ENCODE results near the gene RAB26.
A peak's percentile ranks its signal among the peaks of the same experiment; 100 is the strongest.

RAB26 gene

GRCh38 chr16:2145843-2146242 lies 2.6 kb upstream of the RAB26 start:
- DNase-seq: no peak

GRCh38 chr16:2147378-2147777 lies 1.0 kb upstream of the RAB26 start:
- no peak for DNase-seq

DNA sequence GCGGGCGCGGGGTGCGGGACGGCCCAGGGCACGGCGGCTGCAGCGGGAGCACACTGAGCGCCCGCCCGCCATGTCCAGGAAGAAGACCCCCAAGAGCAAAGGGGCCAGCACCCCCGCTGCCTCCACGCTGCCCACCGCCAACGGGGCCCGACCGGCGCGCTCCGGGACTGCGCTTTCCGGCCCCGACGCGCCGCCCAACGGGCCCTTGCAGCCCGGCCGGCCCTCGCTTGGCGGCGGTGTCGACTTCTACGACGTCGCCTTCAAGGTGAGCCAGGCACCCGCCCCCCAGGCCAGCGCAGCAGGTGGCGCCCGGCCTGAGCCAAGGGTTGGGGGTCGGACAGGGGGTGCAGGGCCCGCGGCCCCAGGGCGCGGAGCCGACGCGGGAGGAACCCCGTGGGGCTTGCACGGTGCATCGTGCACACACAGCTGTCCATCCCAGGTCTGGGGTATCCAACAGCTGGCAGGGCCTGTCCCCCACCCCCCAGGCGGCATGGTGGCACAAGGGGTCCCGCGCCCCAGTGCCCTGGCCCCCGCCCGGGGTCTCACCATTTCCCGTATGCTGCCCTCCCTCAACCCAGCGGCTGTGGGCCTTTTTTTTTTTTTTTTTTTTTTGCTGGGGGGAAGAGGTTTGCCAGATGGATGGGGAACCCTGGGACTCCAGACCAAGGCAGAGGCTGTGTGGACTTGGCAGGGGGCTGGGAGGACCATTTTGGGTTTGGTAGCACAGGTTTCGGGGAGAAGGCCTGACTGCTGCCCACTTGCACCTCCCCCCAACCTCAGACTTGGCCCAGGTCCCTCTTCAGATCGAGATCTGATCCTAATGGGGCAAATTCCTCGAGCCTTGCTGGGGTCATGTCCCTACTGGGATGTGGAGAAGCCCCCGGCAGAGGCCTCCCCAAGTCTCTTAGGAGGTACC lies 547 bp downstream of the RAB26 start:
- DNase-seq: no peak

DNA sequence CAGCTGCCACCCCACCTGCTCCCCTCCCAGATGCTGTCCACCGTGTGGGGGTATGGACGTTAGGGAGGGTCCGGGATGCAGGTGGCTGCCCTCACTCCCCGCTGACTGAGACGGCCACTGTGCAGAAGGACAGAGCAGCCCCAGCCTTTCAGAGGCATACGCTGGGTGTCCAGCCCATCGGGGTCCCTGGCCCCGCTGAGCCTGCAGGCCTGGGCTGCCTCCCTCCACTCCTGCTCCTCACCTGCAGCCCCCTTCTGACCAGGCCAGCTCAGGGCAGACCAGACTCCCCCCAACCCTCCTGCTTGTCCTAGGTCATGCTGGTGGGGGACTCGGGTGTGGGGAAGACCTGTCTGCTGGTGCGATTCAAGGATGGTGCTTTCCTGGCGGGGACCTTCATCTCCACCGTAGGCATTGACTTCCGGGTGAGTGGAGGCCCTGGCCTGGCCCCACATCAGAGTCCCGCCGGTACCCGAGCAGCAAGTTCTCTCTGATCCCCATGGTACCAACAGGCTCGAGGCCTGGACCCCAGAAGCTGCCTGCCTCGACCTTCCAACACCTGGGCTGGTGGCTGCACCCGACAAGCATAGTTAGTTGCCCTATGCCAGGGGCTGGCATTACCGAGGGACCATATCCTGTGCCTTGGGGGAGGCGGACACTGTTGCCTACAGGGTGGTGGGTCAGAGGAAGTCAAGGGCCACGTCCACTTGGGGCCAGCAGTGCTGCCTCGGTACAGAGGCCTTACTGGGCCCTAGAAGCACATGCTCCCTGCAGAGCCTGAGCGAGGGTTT lies 1.4 kb downstream of the RAB26 start:
- no peak for DNase-seq

GRCh38 chr16:2150418-2151187 lies 2.2 kb downstream of the RAB26 start:
- DNase-seq: peak; percentile 24

DNA sequence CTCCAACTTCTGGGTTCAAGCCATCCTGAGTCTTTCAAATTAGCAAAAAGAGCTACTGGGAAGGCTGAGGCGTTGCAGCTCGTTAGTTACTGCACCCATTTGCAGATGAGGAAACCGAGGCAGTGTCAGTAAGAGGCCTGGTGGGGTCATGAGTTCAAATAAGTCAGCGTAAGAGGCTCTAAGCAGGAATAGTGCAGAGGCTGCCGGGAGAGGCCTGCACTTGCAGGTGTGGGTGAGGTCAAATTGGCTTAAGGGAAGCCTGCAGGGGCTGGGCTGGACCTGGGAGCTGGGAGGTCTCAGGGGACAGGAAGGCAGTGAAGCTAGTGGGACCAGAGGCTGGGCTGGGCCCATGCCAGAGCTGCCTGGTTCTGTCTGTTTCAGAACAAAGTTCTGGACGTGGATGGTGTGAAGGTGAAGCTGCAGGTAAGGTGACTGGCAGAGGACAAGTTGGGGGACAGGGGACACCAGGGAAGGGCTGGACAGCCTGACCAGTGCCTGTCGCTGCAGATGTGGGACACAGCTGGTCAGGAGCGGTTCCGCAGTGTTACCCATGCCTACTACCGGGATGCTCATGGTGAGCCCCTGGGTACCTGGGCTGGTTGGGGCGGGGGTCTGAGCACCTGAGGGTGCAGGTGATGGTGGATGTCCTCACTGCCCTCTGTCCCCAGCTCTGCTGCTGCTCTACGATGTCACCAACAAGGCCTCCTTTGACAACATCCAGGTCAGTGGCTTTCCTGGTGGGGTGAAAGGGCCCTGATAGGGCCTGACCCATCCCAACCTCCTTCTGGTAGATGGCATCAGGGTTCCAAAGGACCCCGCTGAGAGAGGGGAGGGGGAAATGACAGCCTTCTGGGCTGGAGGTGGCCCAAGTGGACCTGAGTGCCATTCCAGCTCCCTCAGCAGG lies 3.0 kb downstream of the RAB26 start:
- DNase-seq: no peak

GRCh38 chr16:2152695-2153506 lies 4.5 kb downstream of the RAB26 start:
- no peak for DNase-seq

DNA sequence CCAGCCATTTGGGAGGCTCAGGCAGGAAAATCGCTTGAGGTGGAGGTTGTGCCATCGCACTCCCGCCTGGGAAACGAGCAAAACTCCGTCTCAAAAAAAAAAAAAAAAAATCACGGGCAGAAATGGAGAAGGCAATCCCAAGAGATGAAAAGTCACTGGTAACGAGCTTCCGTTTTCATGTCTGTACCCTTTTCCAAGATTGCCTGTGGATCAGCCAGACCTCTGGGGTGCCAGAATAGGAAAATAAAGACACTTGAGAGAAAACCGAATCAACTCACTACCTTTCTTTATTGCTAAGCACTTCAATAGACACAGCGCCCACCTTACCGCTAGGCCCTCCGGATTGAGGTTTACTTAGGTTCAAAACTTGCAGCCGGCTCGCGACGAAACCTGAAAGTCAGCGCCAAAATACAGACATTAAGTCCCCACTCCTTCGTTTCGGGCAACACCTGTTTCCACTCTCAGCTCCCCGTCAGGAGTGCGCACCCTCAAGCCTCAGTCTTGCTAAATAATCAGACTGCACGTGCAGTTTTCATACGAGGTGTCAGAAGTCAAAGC lies 6.2 kb downstream of the RAB26 start:
- DNase-seq: no peak

- peak; percentile 97 for DNase-seq
Measured at GRCh38 chr16:2155091-2155950, 6.9 kb downstream of the RAB26 start, which contains the start of gene TRAF7. TRAF7 (plus strand) TSS chr16:2155782; CDS start chr16:2163921, 8,139 bp downstream.

DNA sequence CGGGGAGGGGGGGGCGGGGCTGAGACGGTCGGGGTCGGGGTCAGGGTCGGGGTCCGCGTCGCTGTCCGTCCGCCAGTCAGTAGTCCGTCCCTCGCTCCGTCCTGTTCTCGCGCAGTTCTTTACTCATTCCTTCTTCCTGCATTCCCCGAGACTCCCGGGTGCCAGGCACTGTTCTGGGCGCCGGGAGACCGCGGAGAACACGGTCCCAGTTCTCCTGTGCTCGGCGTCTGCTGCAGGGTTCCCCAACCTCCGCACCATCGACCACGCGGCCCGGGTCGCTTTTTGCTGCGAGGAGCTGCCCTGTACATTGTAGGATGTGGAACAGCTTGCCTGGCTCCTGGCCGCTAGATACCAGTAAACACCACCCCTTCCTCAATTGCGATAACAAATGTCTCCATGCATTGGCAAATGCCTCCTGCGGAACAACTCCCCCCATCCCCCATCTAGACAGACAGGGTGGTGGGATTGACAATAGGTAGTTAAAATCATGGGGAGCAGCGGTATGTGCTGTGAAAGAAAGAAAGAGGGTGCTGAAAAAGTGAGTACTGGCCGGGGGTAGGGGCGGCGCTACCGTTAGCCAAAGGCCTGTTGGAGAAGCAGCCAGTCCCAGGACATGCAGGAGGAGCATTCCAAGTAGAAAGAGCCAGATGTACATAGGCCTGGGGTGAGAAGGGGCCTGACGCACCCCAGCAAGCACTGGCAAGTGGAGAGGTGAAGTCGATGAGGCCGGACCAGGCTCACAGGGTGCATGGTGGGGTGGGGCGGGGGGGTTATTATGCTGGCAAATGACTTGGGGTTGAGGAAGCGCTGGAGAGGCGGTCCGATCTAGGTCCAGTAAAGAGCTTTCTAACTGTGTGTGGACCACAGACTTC lies 7.8 kb downstream of the RAB26 start:
- DNase-seq: no peak

GRCh38 chr16:2156849-2157224 lies 8.4 kb downstream of the RAB26 start:
- DNase-seq: no peak

GRCh38 chr16:2157480-2158261 lies 9.2 kb downstream of the RAB26 start:
- no peak for DNase-seq

- no peak for DNase-seq
Measured at GRCh38 chr16:2158262-2158638, 9.8 kb downstream of the RAB26 start.

GRCh38 chr16:2159175-2159838 lies 10.9 kb downstream of the RAB26 start:
- no peak for DNase-seq

- DNase-seq: no peak
Measured at GRCh38 chr16:2160915-2161551, 12.6 kb downstream of the RAB26 start.

DNA sequence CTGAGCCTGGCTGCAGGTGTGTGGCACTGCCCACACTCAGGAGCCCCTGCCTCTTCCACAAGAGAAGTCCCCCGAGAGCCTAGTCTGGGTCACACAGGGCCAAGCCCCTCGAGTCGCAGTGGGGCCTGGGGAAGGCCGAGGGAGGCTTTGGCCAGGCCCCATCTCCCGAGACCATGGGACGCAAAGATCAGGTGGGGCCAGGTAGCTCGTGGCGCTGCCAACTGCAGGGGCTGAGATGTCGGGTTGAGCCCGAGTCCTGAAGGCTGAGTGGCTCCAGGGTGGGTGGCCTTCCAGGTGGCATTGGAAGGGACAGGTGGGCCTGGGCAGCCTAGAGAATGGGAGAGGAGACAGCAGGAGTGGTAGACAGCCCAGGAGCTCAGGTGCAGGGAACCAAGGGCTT lies 13.5 kb downstream of the RAB26 start:
- DNase-seq: no peak

GRCh38 chr16:2162676-2163118 lies 14.3 kb downstream of the RAB26 start:
- DNase-seq: no peak
